Natural killer cell (primary cell): ENCODE measurements around the gene PRDX5. TPM values are rescaled to one million over a fixed set of nuclear protein-coding genes. Genes with fewer than 3 reads are reported as not detected.

Source experiments
- ATAC-seq, 3 donors: fragments of 150-1000 bp in 2 of 3; fragments of 200-7000 bp in 1 of 3; cut with Tn5 transposase; 1 replicate in 1 of 3; 2 replicates in 2 of 3; pipeline ENCODE4 v1.10.0; 2021; ENCODE audit warnings: mild to moderate bottlenecking in 2 of 3, moderate library complexity in 2 of 3
- DNase-seq, 2 donors: peaks; one replicate each; pipeline versions ENCODE4 v3.0.0 to v3.0.0-alpha.2; 2013 to 2021; ENCODE audit warnings: mixed read lengths in 1 of 2
- H3K27ac ChIP-seq: one replicate; pipeline ENCODE4 v1.5.1; 2013; ENCODE audit warnings: mild to moderate bottlenecking, low read length
- H3K27me3 ChIP-seq: one replicate; pipeline ENCODE4 v1.6.1; 2013; ENCODE audit warnings: low read length; ENCODE audit not compliant: control insufficient read depth, insufficient read depth
- H3K36me3 ChIP-seq: one replicate; pipeline ENCODE4 v1.6.1; 2013; ENCODE audit warnings: low read length; ENCODE audit not compliant: control insufficient read depth, insufficient read depth
- H3K4me1 ChIP-seq: one replicate; pipeline ENCODE4 v1.6.1; 2013; ENCODE audit warnings: low read length; ENCODE audit not compliant: control insufficient read depth, insufficient read depth
- H3K4me3 ChIP-seq: one replicate; pipeline ENCODE4 v1.5.1; 2013; ENCODE audit warnings: low read length
- H3K9me3 ChIP-seq: one replicate; pipeline ENCODE4 v1.6.1; 2013; ENCODE audit warnings: low read length; ENCODE audit not compliant: control insufficient read depth, insufficient read depth
- H3K27ac Mint-ChIP-seq, 2 donors: one replicate each; pipeline ENCODE4 v1.8.0; 2022; ENCODE audit warnings: mild to moderate bottlenecking in 2 of 2, mixed read lengths in 2 of 2, moderate library complexity in 1 of 2
- H3K27me3 Mint-ChIP-seq, 2 donors: one replicate each; pipeline ENCODE4 v1.8.0; 2022; ENCODE audit warnings: low read depth in 2 of 2, mixed read lengths in 2 of 2
- H3K36me3 Mint-ChIP-seq: one replicate; pipeline ENCODE4 v1.8.0; 2022; ENCODE audit warnings: mixed read lengths
- H3K4me1 Mint-ChIP-seq, 2 donors: one replicate each; pipeline ENCODE4 v1.8.0; 2022; ENCODE audit warnings: mixed read lengths in 2 of 2
- H3K4me3 Mint-ChIP-seq: one replicate; pipeline ENCODE4 v1.8.0; 2022; ENCODE audit warnings: mild to moderate bottlenecking, moderate library complexity, mixed read lengths
- H3K9me3 Mint-ChIP-seq, 2 donors: one replicate each; pipeline ENCODE4 v1.8.0; 2022; ENCODE audit warnings: mixed read lengths in 2 of 2
- CTCF ChIP-seq: fragments of 200-600 bp; IDR thresholded peaks from one replicate; pipeline ENCODE4 v1.8.0; 2022; ENCODE audit warnings: antibody characterized with exemption
- WGBS: methylation state at CpG from one replicate; pipeline ENCODE4 v1.1.7; 2013; ENCODE audit warnings: missing lambda C conversion rate; ENCODE audit not compliant: insufficient coverage; 5-methylcytosine and 5-hydroxymethylcytosine counted together
- intact Hi-C: fragments of 100-400 bp; cut with micrococcal nuclease; formaldehyde crosslinking; loops from one replicate; pipeline ENCODE4 v1.14.2; 2022
- total RNA-seq, 4 donors: library from RNA; stranded (reverse); fragments of 120-200 nt in 1 of 4; gene quantifications; one replicate each; pipeline versions ENCODE4 v1.2.3 to v1.2.4, GENCODE V29; 2013 to 2022

Gene PRDX5
- total RNA-seq, 3 donors from 2014 or later (not counting 1 experiment from before 2014, with no cell fraction given), result 85.9 to 104 (median 88.8) TPM

- Mint-ChIP-seq H3K9me3 (no peaks in the 10 kb centered on the region), H3K36me3 (no peaks in the 10 kb centered on the region), H3K27me3 (no peaks in the 10 kb centered on the region), H3K27ac (peak overlapping the region; percentile 96 to 98), H3K4me1 (peaks cover 24 to 53% of the 10 kb centered on the region in 2 donors), H3K4me3 (peak overlapping the region; percentile 95)
- intact Hi-C loops, result no loop called here
- H3K27me3 ChIP-seq, result no peaks in the 10 kb centered on the region
- peaks cover 54% of the 10 kb centered on the region for H3K4me1 ChIP-seq
- WGBS, result 89% methylated on average over 8 of the region's 8 CpGs
- TF ChIP-seq CTCF, result no peak
- ATAC-seq (no peak), DNase-seq (no peak)
- H3K4me3 ChIP-seq, result no peak overlapping the region
- peak overlapping the region; percentile 98 for H3K27ac ChIP-seq
- H3K36me3 ChIP-seq, result peaks cover 30% of the 10 kb centered on the region
- H3K9me3 ChIP-seq, result no peaks in the 10 kb centered on the region
These were observed 20.8 kb downstream of the PRDX5 start for GRCh38 chr11:64338716-64339115.

- Mint-ChIP-seq H3K36me3 (no peaks in the 10 kb centered on the region), H3K4me3 (peak overlapping the region; percentile 95), H3K9me3 (no peaks in the 10 kb centered on the region), H3K27ac (peak overlapping the region; percentile 96 to 98), H3K4me1 (peaks cover 24 to 55% of the 10 kb centered on the region in 2 donors), H3K27me3 (no peaks in the 10 kb centered on the region)
- no peak for ATAC-seq
- no peak for TF ChIP-seq CTCF
- intact Hi-C loops, result no loop called here
- no peaks in the 10 kb centered on the region for H3K9me3 ChIP-seq
- peaks cover 59% of the 10 kb centered on the region for H3K4me1 ChIP-seq
- H3K27me3 ChIP-seq, result no peaks in the 10 kb centered on the region
- peak overlapping the region; percentile 98 for H3K27ac ChIP-seq
- H3K36me3 ChIP-seq, result peaks cover 36% of the 10 kb centered on the region
- DNase-seq, result peak in 1 of 2 donors; percentile 35
- 31% methylated on average over 2 of the region's 4 CpGs for WGBS
- peak overlapping the region; percentile 89 for H3K4me3 ChIP-seq
These were observed 21.4 kb downstream of the PRDX5 start for GRCh38 chr11:64339286-64339685.

GRCh38 chr11:64339754-64340408, 22.0 kb downstream of the PRDX5 start, which contains the start of gene CCDC88B:
CCDC88B (plus strand) TSS chr11:64340204; CDS start chr11:64340267, 63 bp downstream.
- TF ChIP-seq CTCF, result no peak
- Histone ChIP-seq H3K9me3 (no peaks in the 10 kb centered on the region), H3K27me3 (no peaks in the 10 kb centered on the region), H3K27ac (peak within 1 kb of the TSS; percentile 98), H3K4me1 (peaks cover 55% of the 10 kb centered on the region), H3K4me3 (peak within 1 kb of the TSS; percentile 89), H3K36me3 (peaks cover 39% of the 10 kb centered on the region)
- ATAC-seq, result peak; percentile 83 to 95 (median 87)
- H3K27ac Mint-ChIP-seq, result peak within 1 kb of the TSS; percentile 96 to 98
- peaks cover 24 to 57% of the 10 kb centered on the region in 2 donors for H3K4me1 Mint-ChIP-seq
- H3K27me3 Mint-ChIP-seq, result no peaks in the 10 kb centered on the region
- peak within 1 kb of the TSS; percentile 95 for H3K4me3 Mint-ChIP-seq
- WGBS, result 2% methylated on average over 16 of the region's 16 CpGs
- H3K36me3 Mint-ChIP-seq, result no peaks in the 10 kb centered on the region
- H3K9me3 Mint-ChIP-seq, result no peaks in the 10 kb centered on the region
- intact Hi-C loops, result loop anchor here (1.0 to 5.0 kb wide), 4 partner anchors 23 to 133 kb away; partner anchors contain the start of genes ESRRA, FERMT3 and TRMT112
- DNase-seq, result peak; percentile 85 to 94
